HG03565 (cell line): ENCODE results near the gene SLC6A19.
"Not testable (repeated sequence)": the region's sequence is repeated elsewhere in the genome, so short reads cannot be mapped to it uniquely, and the experiment has no call there.

Experiments
- ATAC-seq: cut with Tn5 transposase; IDR thresholded peaks from one replicate; pipeline ENCODE4 v1.9.1; 2021; ENCODE audit warnings: mild to moderate bottlenecking, moderate library complexity; ENCODE audit not compliant: unreplicated experiment

SLC6A19 gene

DNA sequence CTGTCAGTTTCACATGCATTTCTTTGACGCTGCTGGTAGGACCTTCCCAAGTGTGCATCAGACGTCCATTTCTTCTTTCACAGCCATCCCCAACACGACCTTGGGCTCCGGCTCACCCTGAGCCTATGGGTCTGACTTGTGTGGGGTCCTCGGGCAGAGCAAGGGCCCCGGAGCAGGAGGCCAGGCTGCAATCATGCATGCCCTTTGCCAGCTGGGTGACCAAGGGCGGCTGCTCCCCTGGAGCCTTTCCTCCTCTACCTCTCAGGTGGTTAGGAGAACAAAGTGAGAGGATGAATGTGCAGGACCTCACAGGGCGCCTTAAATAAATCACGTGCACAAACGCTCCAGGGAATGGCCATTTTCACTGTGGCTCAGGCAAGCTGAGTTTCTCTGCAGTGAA, 60.2 kb downstream of the SLC6A19 start:
- ATAC-seq, result no peak

DNA sequence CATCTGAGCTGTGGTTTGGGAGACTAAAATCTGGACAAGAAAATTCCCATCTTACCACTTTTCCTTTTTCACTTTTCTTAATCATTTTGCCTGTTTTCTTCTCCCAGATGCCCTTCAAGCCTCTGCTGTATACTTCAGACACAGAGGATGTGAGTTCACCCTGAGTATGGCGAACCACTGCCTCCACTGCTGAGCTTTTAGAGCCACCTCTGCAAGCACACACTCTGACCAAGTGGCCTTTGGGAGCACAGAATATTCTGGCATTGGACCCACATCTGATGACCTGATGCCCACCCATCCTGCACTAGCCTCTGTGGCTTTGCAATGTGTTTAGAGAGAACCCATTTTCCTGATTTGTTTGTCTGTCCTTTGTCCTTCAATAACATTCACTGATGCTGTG, 61.0 kb downstream of the SLC6A19 start:
- no peak for ATAC-seq

DNA sequence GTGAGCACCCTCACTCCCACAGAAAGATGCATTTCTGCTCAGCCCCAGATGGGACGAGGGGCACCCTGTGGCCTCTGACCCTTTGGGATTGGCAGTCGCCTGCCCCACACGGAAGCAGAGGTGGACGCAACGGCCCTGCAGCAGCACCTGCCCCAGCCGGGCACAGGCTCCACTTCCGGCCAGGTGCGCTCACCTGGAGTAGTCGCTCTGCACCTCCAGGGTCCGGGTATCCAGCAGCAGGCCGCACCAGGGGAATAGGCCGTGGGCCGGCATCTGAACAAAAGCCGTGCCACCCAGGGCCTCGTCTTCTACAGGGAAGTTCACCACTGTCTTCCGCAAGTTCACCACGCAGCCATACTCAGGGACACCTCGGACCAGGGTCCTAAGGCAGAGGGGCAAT, 62.8 kb downstream of the SLC6A19 start:
- ATAC-seq, result no peak

DNA sequence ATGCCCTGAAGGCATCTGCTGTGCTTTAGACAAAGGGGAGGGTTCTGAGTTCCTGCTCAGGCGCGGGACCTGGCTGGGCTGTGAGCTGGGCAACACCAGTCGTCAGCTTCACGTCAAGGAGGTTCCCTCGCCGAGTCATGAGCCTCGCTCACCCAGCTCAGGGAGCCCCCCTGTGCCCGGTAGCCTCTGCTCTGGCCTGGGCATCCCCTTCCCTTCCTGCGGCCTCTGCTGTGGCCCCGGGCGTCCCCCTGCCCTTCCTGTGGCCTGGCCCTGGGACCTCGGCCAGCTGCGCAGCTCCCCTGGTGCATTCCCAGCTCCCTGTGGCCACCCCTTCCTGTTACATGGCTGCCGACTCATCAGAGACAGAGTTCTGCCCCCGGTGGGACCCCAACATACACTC, 63.6 kb downstream of the SLC6A19 start:
- ATAC-seq, result no peak

DNA sequence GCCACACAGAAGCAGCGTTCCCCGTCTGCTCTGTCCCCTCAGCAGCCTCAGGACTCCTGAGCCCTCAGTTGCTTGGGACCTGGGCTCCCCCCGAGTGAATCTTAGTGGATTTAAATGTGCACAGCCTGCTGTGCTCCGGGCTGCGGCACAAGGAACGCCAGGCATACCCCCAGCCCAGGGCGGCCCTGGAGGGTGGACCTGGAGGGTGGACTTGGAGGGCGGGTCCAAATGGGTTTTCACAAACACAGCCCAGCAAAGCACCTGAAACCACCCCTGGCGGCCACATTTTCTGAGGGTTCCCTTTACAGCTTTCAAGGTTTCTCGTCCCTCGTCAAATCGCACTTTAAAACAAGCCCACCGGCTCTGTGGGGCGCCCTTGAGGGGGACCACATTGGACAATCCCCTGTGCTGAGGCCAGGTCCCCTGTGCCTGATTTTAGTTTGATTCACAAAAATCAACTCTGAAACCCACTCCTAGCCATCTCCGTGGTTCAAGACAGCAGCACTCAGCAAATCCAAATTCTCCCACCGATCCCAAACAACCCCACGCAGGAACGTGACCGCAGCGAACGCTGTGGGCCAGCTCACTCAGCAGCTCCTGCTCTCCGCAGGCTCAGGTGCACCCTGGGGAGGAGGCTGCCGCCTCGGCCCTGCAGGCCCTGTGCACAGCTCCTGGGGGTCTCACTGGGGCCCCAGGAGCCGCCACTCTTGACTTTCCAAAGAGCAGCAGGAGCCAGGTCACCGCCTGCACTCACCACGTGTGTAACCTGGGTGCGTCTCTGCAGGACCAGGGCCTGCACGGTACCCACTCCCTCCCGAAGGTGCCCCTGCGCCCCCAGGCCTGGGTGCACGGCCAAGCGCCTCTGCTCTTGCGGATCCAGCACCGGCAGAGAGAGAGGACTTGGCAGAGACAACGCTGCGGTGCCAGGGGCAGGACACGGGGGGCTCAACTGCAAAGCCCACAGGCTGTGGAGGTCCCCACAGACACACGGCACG, 64.4 kb downstream of the SLC6A19 start:
- ATAC-seq, result no peak

DNA sequence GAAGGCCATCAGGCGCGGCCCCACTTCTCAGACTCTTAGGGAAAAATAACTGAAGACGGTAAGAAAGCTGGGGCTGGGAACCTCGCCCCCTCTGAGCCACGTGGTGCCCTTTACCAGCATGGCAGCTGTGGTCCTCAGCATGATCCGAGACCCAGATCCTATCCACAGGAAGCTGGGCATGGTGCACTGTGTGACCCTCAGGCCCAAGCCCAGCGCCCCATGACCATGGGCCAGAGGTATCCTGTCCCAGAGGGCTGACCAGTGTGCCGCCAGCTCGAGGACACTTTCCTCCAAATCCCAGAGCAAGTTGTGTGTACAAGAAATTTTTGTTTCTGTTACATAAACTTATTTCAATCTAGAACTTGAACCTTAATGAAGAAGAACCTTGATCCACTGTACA, 65.4 kb downstream of the SLC6A19 start:
- no peak for ATAC-seq

DNA sequence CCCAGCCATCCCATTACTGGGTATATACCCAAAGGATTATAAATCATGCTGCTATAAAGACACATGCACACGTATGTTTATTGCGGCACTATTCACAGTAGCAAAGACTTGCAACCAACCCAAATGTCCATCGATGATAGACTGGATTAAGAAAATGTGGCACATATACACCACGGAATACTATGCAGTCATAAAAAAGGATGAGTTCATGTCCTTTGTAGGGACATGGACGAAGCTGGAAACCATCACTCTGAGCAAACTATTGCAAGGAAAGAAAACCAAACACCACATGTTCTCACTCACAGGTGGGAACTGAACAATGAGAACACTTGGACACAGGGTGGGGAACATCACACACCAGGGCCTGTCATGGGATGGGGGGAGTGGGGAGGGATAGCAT, 66.1 kb downstream of the SLC6A19 start:
- ATAC-seq, result not testable (repeated sequence)

DNA sequence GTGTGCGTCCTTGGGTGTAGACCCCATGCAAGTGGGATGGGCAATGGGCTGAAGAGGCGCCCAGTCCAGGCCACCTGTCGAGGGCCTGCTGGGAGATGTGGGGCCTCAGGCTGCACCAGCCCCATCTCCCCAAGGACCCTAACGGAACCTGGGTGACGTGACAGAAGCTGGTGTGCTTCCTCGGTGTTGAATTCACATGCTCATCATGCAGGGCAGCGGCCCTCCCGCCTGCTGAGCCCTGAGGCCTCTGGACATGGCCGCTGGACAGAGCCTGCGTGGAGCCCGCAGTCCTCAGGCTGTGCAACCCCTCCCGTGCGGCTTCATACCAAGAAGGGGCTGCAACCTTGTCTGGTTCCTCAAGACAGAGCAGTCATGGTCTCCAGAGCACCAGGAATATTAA, 66.7 kb downstream of the SLC6A19 start:
- ATAC-seq, result no peak

DNA sequence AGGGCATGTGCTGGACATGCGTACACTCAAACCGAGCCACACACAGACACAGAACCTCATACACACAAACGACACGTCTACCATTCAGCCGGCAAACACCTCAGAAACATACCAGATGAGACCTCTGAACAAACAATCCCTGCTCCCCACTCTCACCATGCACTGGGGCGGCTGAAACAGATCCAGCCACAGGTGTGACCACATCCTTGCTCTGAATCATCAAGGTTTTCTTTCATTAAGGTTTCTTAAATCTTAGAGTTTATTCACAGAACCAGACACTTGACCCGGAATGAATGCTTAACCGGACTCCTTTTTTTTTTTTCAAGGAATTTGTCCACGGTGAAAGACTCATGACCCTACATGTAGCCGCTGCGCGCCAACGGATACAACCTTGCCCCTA, 67.3 kb downstream of the SLC6A19 start:
- no peak for ATAC-seq

DNA sequence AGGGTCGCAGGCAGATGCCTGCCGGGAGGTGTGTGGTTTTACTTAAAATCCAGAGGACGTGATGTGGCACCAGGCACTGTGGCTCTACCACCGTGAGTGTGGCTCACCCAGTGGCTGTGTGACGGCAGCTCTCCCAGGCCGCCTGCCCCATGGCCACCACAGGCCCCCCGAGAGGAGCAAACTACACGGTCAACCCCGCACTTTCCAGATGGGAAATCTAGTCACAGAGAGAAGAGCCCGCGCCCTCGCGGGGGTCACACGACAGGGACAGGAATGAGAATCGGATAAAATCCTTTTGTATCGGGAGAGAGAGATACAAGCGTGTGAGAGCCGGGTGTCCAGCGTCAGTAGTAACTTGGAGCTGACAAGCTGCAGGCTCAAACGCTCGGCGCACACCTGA, 69.0 kb downstream of the SLC6A19 start:
- no peak for ATAC-seq

DNA sequence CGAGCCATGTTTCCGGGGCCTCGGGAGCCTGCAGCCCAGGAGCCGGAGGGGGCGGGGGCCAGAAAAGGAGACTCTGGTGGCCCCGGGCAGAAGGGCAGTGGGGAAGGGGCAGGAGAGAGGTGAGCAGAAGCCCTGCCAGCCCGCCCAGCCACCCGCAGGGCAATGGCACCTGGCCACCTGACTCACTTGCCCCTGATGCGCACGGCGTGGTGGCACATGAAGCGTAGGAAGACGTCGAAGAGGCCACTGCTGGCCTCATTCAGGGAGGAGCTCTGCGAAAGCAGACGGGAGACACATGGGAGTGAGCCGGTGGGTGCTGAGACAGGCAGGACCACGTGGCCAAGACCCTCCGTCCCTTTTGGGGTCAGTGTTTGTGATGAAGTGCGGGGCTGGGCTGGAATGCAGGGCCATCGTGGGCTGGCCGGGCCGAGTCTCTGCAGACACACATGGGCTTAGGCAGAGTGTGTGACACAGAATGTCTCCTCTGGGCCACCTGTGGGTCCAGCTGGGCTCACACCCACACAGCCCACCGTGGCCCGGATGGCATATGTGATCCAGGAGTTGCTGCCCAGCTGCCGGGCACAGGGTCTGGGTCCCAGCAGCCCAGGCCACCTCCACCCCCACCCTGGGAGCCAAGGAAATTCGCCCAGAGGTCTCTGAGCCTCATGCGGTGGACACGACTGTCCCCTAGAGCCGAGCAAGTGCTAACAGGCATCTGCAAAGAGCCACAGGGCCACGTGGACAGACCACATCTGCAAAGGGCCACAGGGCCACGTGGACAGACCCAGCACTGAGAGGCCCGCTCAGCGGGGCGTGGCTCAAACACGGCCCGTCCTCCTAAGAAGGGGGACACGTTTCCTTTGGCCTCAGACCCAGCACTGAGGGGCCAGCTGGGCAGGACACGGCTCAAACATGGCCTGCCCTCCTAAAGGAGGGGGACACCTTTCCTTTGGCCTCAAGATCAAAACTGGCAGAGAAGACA, 69.8 kb downstream of the SLC6A19 start:
- ATAC-seq, result no peak

DNA sequence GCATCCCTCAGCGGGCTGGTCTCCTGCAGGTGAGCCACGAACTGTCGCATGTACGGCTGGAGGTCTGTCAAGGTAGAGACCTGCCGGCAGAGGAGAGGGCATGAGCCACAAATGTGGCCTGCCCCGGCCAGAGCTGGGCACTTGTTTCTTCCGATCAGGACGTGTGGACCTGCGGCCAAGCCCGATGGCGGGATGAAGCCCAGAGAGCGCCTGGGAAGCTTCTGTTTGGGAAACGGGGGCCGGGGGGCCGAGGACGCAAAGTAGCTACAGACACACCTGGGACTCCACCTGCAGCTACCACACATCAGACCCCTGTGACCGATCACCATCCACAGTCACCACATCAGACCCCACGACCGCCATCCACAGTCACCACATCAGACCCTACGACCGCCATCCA, 70.8 kb downstream of the SLC6A19 start:
- ATAC-seq, result no peak

DNA sequence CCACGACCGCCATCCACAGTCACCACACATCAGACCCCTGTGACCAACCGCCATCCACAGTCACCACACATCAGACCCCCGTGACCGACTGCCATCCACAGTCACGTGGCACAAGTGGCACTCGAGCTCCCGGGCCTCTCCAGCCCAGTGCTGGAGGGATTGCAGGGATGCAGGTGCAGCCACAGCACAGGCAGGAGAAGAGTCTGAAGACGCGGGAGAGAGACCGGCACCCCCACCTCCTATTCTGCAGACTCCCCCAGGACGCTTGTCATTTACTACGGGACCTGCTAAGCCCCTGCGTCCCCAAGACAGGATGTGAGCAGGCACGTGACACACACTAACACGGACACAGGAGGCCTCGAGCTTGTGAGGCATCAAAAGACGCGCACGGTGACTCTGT, 72.3 kb downstream of the SLC6A19 start:
- ATAC-seq, result no peak

DNA sequence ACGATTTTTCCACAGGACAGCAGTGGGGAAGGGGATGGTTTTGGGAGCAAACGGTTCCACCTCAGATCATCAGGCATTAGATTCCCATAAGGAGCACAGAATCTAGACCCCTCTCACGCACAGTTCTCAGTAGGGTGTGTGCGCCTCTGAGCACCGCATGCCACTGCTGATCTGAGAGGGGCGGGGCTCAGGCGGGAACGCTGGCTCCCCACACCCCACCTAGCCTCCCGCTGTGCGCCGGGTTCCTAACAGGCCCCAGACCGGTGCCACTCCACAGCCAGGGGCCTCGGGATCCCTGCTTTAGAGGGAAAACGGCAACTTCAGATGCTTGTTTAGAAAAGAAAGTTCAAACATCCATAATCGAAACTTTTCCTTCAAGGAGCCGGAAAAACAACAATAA, 73.1 kb downstream of the SLC6A19 start:
- ATAC-seq, result no peak
